Loucy (cell line): Measurements from ENCODE around the gene UPK3B.
"Not testable (repeated sequence)": the region's sequence is repeated elsewhere in the genome, so short reads cannot be mapped to it uniquely, and the experiment has no call there.

Experiments used
- H2AFZ ChIP-seq: fragments of 200-600 bp; sonication (generic); 2 replicates; pipeline ENCODE4 v1.6.0; 2016; ENCODE audit warnings: antibody characterized with exemption, mild to moderate bottlenecking, low read length, moderate library complexity
- H3F3A ChIP-seq: fragments of 200-600 bp; 2 replicates; pipeline ENCODE4 v1.6.0; 2016; ENCODE audit warnings: antibody characterized with exemption, low read depth, mild to moderate bottlenecking
- H3K27me3 ChIP-seq: fragments of 200-600 bp; sonication (generic); 2 replicates; pipeline ENCODE4 v1.6.1; 2014; ENCODE audit warnings: low read length, mild to moderate bottlenecking; ENCODE audit not compliant: insufficient read depth, poor library complexity, severe bottlenecking
- H3K36me3 ChIP-seq: fragments of 200-600 bp; sonication (generic); 2 replicates; pipeline ENCODE4 v1.6.1; 2016; ENCODE audit warnings: low read length; ENCODE audit not compliant: insufficient read depth
- H3K4me1 ChIP-seq: fragments of 200-600 bp; sonication (generic); 2 replicates; pipeline ENCODE4 v1.5.1; 2014; ENCODE audit warnings: low read length, mild to moderate bottlenecking; ENCODE audit not compliant: insufficient read depth, poor library complexity, severe bottlenecking
- H3K4me2 ChIP-seq: fragments of 200-600 bp; sonication (generic); 2 replicates; pipeline ENCODE4 v1.6.0; 2014; ENCODE audit warnings: antibody characterized with exemption, low read length, low read depth, mild to moderate bottlenecking; ENCODE audit not compliant: poor library complexity, severe bottlenecking
- H3K4me3 ChIP-seq: fragments of 200-600 bp; sonication (generic); 2 replicates; pipeline ENCODE4 v1.5.1; 2014; ENCODE audit warnings: low read length, mild to moderate bottlenecking, mixed read lengths; ENCODE audit not compliant: poor library complexity, severe bottlenecking
- H3K79me2 ChIP-seq: fragments of 200-600 bp; sonication (generic); 2 replicates; pipeline ENCODE4 v1.6.1; 2014; ENCODE audit warnings: low read length; ENCODE audit not compliant: insufficient read depth
- H3K9ac ChIP-seq: fragments of 200-600 bp; sonication (generic); 2 replicates; pipeline ENCODE4 v1.6.0; 2014; ENCODE audit warnings: mild to moderate bottlenecking, low read depth, low read length, moderate library complexity; ENCODE audit not compliant: poor library complexity, severe bottlenecking
- H3K9me2 ChIP-seq: fragments of 200-600 bp; sonication (generic); replicated peaks from 2 replicates; pipeline ENCODE4 v1.6.1; 2016; ENCODE audit warnings: low read depth, low read length, mixed read lengths
- H3K9me3 ChIP-seq: fragments of 200-600 bp; sonication (generic); 2 replicates; pipeline ENCODE4 v1.6.1; 2014; ENCODE audit warnings: mild to moderate bottlenecking, antibody characterized with exemption, low read length, low read depth; ENCODE audit not compliant: insufficient read depth
- H4K20me1 ChIP-seq: fragments of 200-600 bp; sonication (generic); 2 replicates; pipeline ENCODE4 v1.6.0; 2014; ENCODE audit warnings: antibody characterized with exemption, low read length, mild to moderate bottlenecking; ENCODE audit not compliant: insufficient read depth, poor library complexity, severe bottlenecking
- EZH2phosphoT487 ChIP-seq: fragments of 200-600 bp; IDR thresholded peaks from 2 replicates; pipeline ENCODE4 v1.6.1; 2018; ENCODE audit warnings: antibody characterized with exemption, mild to moderate bottlenecking, moderate library complexity, borderline replicate concordance
- TF ChIP-seq, protein P1 (sequence below): fragments of 200-600 bp; sonication (generic); conservative IDR thresholded peaks from 2 replicates; pipeline ENCODE4 v1.5.1; 2014; ENCODE audit warnings: mild to moderate bottlenecking, antibody characterized with exemption, low read length

The UPK3B gene

GRCh38 chr7:76507723-76508406 is 2.5 kb upstream of the UPK3B start:
- H3K4me2 ChIP-seq, result no peak overlapping the region
- no peaks in the 10 kb centered on the region for H3K79me2 ChIP-seq
- H3K27me3 ChIP-seq, result no peaks in the 10 kb centered on the region
- H3K9me3 ChIP-seq, result no peaks in the 10 kb centered on the region
- H4K20me1 ChIP-seq, result no peaks in the 10 kb centered on the region
- no peak overlapping the region for H3K9ac ChIP-seq
- H3K4me1 ChIP-seq, result peaks cover 2% of the 10 kb centered on the region
- no peaks in the 10 kb centered on the region for H3K9me2 ChIP-seq
- no peaks in the 10 kb centered on the region for H3F3A ChIP-seq
- peaks cover 5% of the 10 kb centered on the region; the same call in 1 of the 2 replicates for H3K36me3 ChIP-seq
- H2AFZ ChIP-seq, result no peak overlapping the region
- no peak overlapping the region for H3K4me3 ChIP-seq
- TF ChIP-seq, protein P1, sequence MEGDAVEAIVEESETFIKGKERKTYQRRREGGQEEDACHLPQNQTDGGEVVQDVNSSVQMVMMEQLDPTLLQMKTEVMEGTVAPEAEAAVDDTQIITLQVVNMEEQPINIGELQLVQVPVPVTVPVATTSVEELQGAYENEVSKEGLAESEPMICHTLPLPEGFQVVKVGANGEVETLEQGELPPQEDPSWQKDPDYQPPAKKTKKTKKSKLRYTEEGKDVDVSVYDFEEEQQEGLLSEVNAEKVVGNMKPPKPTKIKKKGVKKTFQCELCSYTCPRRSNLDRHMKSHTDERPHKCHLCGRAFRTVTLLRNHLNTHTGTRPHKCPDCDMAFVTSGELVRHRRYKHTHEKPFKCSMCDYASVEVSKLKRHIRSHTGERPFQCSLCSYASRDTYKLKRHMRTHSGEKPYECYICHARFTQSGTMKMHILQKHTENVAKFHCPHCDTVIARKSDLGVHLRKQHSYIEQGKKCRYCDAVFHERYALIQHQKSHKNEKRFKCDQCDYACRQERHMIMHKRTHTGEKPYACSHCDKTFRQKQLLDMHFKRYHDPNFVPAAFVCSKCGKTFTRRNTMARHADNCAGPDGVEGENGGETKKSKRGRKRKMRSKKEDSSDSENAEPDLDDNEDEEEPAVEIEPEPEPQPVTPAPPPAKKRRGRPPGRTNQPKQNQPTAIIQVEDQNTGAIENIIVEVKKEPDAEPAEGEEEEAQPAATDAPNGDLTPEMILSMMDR, result no peak
- no peak for TF ChIP-seq EZH2phosphoT487

DNA sequence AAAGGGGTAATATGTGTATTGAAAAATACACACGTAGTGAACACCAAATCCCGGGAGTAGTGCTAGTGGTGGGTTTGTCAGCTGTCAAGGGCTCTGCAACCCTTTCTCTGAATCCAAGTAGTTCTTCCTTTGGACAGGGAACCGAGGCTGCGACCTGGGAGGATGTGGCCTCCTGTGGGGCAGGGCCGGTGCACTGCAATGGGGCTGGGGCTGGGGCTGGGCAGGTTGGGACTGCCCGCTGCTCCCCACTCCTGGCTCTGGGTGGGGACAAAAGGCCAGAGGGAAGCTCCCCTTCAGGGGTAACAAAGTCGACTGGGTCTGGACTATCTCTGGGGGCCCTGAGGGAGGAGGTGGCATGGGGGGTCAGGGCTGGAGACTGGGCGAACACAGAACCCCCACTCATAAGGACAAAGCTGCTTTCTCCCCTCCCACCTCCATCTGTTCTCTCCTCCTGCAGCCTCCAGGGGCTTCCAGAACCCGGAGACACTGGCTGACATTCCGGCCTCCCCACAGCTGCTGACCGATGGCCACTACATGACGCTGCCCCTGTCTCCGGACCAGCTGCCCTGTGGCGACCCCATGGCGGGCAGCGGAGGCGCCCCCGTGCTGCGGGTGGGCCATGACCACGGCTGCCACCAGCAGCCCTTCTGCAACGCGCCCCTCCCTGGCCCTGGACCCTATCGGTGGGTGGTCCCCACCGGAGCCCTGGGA is 1.0 kb downstream of the UPK3B start:
- not testable (repeated sequence) for H3K27me3 ChIP-seq, H3K9me2 ChIP-seq, H3F3A ChIP-seq, H3K36me3 ChIP-seq, H3K79me2 ChIP-seq, H2AFZ ChIP-seq, H3K9me3 ChIP-seq, H4K20me1 ChIP-seq, H3K4me1 ChIP-seq, H3K4me3 ChIP-seq, H3K4me2 ChIP-seq, H3K9ac ChIP-seq

GRCh38 chr7:76511911-76512885 is 1.8 kb downstream of the UPK3B start:
- not testable (repeated sequence) for H3K79me2 ChIP-seq, H3K4me2 ChIP-seq, H3K9me2 ChIP-seq, H3K9me3 ChIP-seq, H3K4me3 ChIP-seq, H3F3A ChIP-seq, H3K4me1 ChIP-seq, H3K27me3 ChIP-seq, H4K20me1 ChIP-seq, H3K9ac ChIP-seq, H3K36me3 ChIP-seq, H2AFZ ChIP-seq
